ENCODE measurements around the gene DIP2B.
"Not testable (repeated sequence)": the region's sequence is repeated elsewhere in the genome, so short reads cannot be mapped to it uniquely, and the experiment has no call there.

Gene DIP2B

DNA sequence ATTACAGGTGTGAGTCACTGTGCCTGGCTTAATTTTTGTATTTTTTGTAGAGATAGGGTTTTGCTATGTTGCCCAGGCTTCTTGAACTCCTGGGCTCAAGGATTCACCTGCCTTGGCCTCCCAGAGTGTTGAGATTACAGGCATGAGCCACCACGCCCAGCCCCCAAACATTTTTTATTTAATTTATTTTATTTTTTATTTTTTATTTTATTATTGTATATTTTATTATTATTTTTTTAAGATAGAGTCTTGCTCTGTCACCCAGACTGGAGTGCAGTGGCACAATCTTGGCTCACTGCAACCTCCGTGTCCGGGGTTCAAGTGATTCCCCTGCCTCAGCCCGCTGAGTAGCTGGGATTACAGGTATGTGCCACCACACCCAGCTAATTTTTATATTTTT, 17.0 kb downstream of the DIP2B start:
- not testable (repeated sequence) for DNase-seq

DNA sequence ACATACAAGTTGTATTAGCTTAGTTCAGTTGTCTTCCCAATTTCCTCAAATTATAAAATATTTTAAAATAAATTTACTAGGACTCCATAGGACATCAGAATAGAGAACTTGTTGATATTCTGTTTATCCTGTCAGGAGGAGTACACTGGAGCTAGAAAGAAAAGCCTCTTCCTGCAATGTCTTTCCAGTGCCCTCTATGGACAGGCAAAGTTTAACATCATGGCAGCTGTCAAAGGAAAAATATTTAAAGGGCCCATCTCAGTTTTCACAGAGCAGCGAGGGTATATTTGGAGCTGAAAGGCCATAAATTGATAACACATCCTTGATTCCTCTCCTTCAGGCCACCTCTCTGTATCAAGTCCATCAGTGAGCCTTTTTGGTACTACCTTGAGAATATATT, 19.0 kb downstream of the DIP2B start:
- DNase-seq = no peak

DNA sequence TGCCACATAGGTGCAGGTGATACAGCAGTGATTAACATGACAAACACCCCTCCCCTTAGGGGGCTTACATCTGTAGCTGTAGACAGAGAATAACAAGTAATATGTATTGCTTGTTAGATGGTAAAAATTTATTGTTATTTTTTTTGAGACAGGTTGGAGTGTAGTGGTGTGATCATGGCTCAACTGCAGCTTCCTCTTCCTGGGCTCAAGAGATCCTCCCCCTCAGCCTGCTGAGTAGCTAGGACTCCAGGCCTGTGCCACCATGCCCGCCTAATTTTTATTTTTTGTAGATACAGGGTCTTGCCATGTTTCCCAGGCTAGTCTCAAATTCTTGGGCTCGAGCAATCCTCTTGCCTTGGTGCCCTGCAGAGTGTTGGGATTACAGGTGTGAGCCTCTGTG, 19.8 kb downstream of the DIP2B start:
- DNase-seq = no peak

DNA sequence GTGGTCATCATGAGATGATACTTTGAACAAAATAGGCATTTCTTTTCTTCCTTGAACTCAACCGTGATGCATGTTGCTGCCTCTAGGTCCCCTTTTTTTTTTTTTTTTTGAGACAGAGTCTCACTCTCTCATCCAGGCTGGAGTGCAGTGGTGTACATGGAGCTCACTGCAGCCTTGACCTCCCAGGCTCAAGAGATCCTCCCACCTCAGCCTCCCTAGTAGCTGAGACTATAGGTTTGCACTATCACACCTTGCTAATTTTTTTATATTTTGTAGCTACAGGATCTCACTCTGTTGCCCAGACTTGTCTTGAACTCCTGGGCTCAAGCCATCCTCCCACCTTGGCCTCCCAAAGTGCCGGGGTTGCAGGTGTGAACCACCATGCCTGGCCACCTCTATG, 20.6 kb downstream of the DIP2B start:
- no peak for DNase-seq

DNA sequence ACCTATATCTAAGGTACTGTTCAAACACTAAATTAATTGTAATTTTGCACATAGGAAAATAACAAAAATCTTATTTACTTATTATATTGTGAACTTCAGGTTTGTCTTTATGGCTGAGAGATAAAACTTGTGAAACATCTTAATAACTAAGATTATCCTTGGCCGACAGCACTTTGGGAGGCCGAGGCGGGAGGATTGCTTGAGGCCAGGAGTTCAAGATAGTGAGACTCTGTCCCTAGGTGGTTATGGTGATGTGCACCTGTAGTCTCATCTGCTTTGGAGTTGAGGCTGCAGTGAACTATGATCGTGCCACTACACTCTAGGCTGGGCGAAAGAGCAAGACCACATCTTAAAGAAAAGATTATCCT, 22.6 kb downstream of the DIP2B start:
- DNase-seq = no peak

DNA sequence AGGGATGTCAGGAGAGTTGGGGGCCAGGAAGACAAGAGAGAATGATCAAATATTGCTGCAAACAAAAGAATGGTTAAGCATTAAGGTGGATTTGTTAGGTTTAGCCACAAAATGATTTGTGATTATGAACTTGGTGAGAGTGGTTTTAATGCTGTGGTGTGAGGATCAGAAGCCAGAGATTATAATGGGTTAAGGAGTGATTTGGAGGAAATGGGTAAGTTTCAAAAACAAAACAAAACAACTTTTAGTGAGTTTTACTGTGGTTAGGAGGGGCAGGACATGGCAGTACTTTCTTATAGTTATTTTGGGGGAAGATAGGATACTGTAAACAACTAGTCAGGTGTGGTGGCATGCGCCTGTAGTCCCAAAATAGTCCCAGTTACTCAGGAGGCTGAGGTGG, 24.0 kb downstream of the DIP2B start:
- DNase-seq = no peak

DNA sequence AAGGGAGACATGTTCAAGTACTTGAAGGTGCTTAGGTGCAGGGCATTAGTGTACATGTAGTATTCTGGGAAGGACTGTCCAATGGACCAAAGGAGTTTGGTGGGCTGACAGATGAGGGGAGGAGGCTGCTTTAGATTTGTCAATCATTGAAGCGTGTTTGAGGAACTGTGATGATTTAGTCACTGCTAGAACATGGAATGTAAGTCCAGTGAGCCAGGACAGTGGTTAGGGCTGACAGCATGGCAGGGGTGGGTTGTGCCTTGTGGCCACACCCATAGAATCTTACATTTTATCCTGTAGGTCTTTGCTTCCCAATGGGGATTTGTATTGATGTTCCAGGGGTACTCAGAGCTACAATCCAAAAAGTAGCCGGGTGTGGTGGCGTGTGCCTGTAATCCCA, 24.6 kb downstream of the DIP2B start:
- no peak for DNase-seq

DNA sequence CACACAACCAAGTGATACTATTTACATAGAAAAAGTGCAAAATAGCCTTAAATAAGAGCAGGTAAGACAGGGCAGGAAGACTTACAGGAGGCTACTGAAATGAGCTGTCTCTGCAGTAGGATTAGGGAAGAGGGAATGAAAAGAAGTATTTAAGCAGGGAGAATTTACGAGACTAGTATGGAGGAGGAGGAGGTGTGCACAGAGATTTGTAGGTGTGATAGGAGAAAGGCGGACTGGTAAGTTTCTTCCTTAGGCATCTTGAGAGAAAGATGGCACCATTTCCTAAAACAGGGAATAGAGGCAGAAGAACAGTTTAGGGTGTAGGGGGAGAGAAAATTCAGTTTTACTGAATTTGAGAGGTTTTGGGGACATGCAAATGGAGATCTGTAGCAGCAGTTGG, 25.7 kb downstream of the DIP2B start:
- no peak for DNase-seq

DNA sequence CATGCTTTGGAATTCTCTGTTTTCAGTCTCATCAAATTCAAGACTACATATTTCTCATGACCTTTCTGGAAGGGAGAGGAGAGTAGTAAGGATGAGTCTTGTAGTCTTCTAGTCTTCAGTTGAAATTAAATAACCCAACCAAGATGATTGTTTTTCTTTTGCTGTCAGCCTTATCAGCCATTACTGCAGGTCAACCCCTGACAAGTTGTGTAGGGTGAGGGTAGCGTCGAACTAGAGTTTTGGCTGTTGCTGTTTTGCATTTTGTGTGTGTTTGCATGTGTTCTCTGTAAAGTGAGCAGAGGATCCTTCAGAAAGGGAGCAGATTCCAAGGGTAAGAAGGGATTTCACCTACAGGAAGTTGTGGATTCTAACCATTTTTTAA, 28.4 kb downstream of the DIP2B start:
- no peak for DNase-seq

DNA sequence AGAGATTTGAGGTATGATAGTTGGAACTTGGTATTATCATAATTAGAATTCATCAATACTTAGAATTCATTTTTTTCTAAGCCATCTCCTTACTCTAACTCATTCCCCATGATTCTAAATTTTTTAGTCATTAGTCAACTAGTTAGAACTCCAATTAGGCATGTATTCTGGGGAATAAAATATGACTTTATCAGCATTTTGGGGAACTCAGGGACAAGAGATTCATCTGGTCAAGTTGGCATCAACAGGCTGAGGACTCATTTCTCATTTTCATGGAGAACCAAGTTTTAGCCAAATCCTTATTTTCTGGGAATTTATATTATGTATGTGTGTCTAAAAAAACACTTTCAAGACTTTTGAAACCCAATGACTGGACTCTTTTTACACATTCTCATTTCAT, 29.2 kb downstream of the DIP2B start:
- no peak for DNase-seq

DNA sequence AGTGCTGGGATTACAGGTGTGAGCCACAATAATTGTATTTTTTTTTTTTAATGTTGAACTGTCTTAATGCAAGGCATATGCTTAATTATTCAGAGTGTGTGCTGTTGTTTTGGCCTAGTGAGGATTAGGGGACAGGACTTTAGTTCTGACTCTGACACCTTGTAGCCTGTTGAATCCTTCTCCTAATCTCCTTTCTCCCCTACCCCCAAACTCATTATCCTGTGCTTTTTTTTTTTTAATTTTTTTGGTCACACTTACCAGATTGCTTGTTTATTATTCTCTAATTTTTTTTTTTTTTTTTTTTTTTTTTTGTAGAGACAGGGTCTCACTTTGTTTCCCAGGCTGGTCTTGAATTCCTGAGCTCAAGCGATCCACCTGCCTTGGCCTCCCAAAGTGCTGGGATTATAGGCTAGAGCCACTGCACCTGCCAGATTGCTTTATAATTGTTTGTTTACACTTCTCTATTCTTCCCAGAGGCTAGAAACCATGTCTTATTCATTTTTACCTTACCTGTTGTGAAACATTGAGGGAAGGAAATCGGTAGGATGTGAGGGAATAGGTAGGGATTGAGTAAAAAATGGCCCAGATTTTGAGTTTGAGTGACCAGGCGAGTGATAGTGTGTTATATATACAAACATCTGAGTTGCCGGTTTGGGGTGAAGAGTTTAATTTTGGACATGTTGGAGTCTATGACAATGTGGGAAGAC, 32.2 kb downstream of the DIP2B start:
- DNase-seq = no peak

DNA sequence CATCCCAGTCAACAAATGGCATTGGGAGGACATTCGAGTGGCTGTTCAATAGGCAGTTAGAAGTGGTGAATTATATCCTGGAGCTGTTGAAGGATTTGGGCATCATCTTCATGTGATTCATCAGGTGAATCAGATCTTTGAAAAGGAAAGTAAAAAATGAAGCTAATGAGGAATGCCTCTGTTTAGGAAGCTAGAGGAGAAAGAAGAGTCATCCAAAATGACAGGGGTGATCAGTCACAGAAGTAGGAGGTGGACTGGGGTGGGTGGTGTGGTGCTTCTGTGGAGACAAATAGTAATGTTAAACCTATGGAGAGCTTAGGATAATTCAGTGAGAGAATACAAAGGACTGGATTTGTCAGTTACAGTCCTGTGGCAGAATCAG, 32.7 kb downstream of the DIP2B start:
- no peak for DNase-seq

DNA sequence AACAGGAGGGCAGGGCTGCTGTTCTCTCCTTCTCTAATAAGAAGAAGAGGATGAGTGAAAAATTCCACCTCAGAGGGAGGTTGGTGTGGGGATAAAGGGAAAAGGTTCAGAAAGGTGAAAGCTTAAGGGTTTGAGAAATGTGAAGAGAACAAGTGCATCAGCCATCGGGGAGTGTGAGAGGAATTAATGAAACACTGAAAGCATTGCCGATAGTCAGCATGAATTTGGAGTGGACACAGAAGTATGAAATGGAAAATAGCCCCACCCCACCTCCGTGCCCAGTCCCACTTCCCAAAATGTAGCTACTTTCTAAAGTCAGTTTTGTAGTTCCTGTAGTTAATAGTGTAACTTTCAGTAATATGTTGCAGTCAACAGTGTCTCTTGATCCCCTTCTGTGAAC, 33.4 kb downstream of the DIP2B start:
- no peak for DNase-seq

DNA sequence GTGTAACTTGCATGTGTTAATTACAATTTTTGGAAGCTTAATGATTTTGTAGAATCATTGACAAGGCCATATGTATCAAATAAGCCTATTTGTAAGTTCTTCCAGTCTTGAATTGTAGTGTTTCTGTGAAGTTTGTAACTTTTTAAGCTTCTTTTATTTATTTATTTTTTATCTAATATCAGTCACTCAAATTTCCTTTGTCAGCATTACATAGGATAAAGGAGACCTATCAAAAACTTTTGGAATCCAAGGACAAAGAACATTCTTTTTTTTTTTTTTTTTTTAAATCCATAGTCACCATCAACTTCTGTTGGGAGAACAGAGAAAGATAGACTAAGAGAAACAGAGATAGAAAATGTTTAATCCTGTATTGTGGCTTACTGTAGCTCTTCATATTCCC, 36.4 kb downstream of the DIP2B start:
- no peak for DNase-seq

DNA sequence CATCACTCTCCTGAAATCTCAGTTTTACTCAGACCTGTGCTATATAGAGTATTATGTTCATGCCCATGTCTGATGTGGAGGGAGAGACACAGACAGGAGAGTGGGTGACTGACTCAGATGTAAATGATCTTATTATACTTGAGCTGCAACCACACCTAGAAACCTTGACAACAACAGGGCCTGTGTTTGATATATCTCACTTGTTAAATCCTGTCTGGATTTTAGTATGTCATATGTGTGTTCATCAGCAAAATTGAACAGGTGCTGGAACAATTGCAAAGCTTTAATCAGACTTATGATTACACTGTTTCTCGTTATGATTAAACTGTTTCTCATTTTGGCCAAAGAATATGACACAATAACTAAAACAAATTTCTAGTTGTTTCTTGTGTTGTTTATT, 37.7 kb downstream of the DIP2B start:
- DNase-seq = no peak

DNA sequence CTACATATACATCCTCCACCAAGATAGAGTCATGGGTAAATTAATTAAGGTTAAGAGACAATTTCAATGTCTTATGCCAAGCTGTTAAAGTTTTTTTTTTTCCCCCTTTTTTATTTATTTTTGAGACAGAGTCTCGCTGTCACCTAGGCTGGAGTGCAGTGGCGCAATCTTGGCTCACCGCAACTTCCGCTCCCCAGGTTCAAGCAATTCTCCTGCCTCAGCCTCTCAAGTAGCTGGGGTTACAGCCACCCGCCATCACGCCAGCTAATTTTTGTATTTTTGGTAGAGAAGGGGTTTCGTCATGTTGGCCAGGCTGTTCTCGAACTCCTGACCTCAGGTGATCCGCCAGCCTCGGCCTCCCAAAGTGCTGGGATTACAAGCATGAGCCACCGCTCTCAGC, 38.4 kb downstream of the DIP2B start:
- DNase-seq = not testable (repeated sequence)

DNA sequence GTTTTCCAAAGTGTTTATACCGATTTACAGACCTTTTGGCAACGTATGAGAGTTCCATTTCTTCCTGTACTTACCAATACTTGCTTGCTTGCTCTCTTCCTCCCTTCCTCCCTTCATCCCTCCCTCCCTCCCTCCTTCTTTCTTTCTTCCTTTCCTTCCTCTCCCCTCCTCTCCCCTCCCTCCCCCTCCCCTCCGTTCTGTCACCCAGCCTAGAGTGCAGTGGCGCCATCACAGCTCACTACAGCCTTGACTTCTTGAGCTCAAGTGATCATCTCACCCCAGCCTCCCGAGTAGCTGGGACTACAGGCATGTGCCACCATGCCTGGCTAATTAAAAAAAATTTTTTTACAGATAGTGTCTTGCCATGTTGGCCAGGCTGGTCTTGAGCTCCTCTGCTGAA, 40.4 kb downstream of the DIP2B start:
- DNase-seq = no peak

DNA sequence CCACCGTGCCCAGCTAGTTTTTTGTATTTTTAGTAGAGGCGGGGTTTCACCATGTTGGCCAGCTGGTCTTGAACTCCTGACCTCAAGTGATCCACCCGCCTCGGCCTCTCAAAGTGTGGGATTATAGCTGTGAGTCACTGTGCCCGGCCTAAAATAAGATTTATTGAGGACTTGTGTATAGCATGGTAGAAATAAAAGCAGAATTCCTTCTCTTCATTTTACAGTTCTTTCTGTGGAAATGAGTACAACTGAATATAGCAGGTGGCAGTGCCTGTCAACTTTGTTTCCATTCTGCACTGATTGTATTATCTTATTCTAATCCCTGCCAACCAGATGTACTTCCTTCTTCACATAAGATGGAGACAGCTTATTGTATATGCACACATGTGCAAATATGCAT, 41.0 kb downstream of the DIP2B start:
- DNase-seq = no peak

DNA sequence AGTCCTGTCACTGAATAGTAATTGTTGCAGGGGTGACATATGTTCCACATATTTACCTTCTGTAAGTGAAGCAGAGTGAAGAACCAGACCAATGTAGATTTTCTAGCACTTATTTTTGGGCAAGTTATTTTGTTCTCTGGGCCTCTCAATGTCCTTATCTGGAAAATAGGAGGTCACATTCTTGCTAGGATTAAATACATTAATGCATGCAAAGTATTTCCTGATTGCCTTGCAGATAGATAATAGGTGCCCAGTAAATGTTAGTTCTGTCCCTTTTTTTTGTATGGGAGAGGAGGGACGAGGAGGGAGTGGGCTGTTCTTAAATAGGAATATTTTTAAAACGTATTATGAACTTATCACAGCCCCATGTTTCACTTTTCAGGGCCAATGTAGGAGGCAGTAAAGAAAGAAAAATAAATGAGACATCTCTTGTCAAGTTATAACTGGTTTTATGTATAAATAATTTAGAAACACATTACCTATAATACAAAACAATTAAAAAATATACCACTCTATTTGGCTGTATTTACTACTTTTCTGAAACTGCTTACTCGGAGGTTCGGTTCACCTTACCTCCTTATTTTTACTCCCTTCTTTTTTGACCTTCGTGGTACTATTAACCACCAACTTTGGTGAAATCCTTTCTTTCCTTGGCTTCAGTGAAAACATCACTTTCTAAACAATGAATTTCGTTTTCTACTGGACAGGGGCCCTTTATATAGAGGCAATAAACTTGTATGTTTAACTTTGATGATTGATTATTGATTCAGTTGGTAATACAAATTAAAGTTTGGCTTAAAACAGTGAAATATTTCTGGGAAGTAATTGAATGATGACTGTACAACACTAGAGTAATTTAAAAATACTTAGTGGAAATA, 41.9 kb downstream of the DIP2B start:
- no peak for DNase-seq

DNA sequence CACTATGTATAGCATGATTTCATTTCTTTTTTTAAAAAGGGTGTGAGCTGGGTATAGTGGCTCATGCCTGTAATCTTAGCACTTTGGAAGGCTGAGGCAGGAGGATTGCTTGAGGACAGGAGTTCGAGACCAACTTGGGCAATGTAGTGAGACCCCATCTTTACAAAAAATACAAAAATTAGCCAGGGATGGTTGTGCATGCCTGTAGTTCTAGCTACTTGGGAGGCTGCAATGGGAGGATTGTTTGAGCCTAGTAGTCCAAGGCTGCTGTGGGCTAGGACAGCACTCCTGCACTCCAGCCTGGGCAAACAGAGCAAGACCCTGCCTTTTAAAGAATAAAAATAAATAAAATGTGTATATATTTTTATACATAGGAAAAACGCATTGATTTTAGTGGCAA, 43.0 kb downstream of the DIP2B start:
- no peak for DNase-seq

DNA sequence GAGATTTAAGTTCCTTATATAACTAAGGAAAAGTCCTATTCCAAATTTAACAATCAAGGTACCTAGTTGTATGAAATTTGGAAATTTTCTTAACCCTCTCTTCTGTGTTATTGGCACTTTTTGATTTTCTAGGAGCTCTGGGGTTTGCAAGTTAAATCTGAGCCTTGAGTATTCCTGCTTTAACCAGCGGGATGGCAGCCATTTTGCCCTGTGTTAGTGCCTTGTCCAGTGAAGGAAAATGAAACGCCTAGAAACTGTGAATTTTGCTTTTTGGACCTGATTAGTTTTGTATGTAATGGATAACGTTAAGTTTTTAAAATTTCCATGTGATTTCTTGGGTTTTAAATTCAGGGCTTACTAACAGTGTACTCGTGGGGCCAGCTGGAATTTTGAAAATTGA, 45.1 kb downstream of the DIP2B start:
- no peak for DNase-seq

DNA sequence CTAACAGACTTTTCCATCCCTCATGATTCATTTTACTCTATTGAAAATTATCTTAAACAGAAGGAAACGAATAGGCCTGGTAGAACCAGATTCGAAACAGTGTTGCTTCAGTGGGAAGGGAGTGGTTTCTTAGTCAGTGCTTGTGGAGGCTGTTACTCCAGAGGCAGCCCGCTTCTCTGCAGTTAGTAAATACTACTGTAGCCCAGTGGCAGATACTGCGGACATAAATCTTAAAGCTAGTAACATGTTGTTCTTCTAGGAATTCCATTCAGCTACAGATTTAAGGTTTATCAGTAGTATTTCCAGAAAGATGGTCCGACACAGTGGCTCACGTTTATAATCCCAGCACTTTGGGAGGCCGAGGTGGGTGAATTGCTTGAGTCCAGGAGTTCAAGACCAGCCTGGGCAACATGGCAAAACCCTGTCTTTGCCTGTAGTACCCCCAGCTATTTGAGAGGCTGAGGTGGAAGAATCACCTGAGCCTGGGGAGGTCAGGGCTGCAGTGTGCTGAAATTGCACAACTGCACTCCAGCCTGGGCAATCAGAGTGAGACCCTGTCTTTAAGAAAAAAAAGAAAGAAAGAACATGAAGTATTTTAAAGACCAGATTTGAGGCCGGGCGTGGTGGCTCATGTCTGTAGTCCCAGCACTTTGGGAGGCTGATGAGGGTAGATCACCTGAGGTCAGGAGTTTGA, 45.9 kb downstream of the DIP2B start:
- DNase-seq = no peak

DNA sequence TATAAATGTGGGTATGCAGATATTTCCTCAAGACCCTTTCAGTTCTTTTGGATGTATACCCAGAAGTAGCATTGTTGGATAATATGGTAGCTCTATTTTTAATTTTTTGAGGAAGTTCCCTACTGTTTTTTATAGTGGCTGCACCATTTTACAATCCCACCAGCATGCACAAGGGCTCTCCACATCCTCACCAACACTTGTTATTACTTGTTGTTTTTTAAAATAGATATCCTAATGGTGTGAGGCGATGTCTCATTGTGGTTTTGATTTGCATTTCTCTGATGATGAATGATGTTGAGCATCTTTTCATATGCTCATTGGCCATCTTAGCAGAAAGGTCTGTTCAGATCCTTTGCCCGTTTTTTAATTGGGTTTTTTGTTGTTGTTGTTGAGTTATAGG, 47.1 kb downstream of the DIP2B start:
- DNase-seq = no peak

DNA sequence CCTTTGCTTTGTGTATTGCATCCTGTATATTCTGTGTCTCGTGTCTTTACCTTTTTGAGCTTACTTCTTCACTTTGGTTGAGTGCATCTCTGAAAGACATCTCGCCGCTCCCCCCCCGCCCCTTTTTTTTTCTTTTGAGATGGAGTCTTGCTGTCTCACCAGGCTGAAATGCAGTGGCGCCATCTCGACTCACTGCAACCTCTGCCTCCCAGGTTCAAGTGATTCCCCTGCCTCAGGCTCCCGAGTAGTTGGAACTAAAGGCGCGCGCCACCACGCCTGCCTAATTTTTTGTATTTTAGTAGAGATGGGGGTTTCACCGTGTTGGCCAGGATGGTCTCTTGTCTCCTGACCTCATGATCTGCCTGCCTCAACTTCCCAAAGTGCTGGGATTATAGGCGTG, 49.9 kb downstream of the DIP2B start:
- DNase-seq = no peak
